H1 (cell line): ENCODE measurements around the gene ANGPTL2. TPM values are rescaled to one million over a fixed set of nuclear protein-coding genes. Genes with fewer than 3 reads are reported as not detected.

ENCODE experiments used
- BACH1 ChIP-seq: IDR thresholded peaks from 2 replicates; pipeline ENCODE4 v1.6.1; 2012; ENCODE audit warnings: low read length, improper control_type of control experiment
- BRCA1 ChIP-seq: IDR thresholded peaks from 2 replicates; pipeline ENCODE4 v1.6.1; 2012; ENCODE audit warnings: low read depth, low read length, improper control_type of control experiment
- CBX5 ChIP-seq: fragments of 300-800, 300-1000 bp; sonication (generic); IDR thresholded peaks from 2 replicates; pipeline ENCODE4 v1.7.1; 2016; ENCODE audit warnings: antibody characterized with exemption, low read length, low read depth
- CEBPB ChIP-seq: IDR thresholded peaks from 2 replicates; pipeline ENCODE4 v1.6.1; 2012; ENCODE audit warnings: low read depth, low read length
- CHD1 ChIP-seq: IDR thresholded peaks from 2 replicates; pipeline ENCODE4 v1.6.1; 2012; ENCODE audit warnings: low read depth, low read length, improper control_type of control experiment
- CHD7 ChIP-seq: fragments of 300-600 bp; sonication (generic); IDR thresholded peaks from 2 replicates; pipeline ENCODE4 v1.7.1; 2012; ENCODE audit warnings: low read length, moderate library complexity, mild to moderate bottlenecking, inconsistent platforms; ENCODE audit not compliant: insufficient replicate concordance
- EP300 ChIP-seq, 2 experiments: IDR thresholded peaks; 1 replicate in 1 of 2; 2 replicates in 1 of 2; pipeline ENCODE4 v1.6.1; 2011 to 2012; ENCODE audit warnings: low read depth in 2 of 2, low read length in 2 of 2, mild to moderate bottlenecking in 2 of 2, borderline replicate concordance in 1 of 2, inconsistent platforms in 1 of 2, moderate library complexity in 1 of 2
- SUZ12 ChIP-seq: fragments of 200-600 bp; sonication (generic); IDR thresholded peaks from 2 replicates; pipeline ENCODE4 v1.6.1; 2012; ENCODE audit warnings: mild to moderate bottlenecking, inconsistent platforms, low read length, moderate library complexity, mixed read lengths
- TAF1 ChIP-seq: IDR thresholded peaks from 2 replicates; pipeline ENCODE4 v1.6.1; 2011; ENCODE audit warnings: mild to moderate bottlenecking, low read depth, low read length
- polyA plus RNA-seq, 7 experiments: library from polyadenylated mRNA; depleted of rRNA in 3 of 7; stranded (reverse) in 5 of 7; unstranded in 2 of 7; fragments of >200 nt in 5 of 7; fragments of 200-250 nt in 2 of 7; gene quantifications; 1 replicate in 5 of 7; 2 replicates in 1 of 7; 4 replicates in 1 of 7; pipeline versions ENCODE4 v1.2.1 to v1.2.3, GENCODE V29; 2011 to 2013; ENCODE audit warnings: missing spikeins in 2 of 7, mixed read lengths in 2 of 7
- total RNA-seq: library from RNA; stranded (reverse); fragmentation: NEBNext Ultra II Directional; extraction: Animal tissue kit (Norgen Biotek cat#: 25700); gene quantifications from 2 replicates; pipeline ENCODE4 v1.2.1, GENCODE V29; 2021

The ANGPTL2 gene
- total and polyA plus RNA-seq, 2 of the 8 experiments (the other 6 are each of a cell fraction or from before 2014, with no cell fraction given): 9.0 to 10.6 TPM

- TF ChIP-seq CHD7: no peak
- TF ChIP-seq BRCA1: no peak
- no peak for TF ChIP-seq SUZ12
- TF ChIP-seq CEBPB: no peak
- TF ChIP-seq EP300 (IDR thresholded peaks at IDR 0.05; ENCODE audit: borderline replicate concordance in 1 of 2, low read depth in 2 of 2, low read length in 2 of 2): no peak
- no peak for TF ChIP-seq CBX5
- TF ChIP-seq BACH1: no peak
- TF ChIP-seq CHD1: no peak
- TF ChIP-seq TAF1: no peak
These were observed 21.6 kb upstream of the ANGPTL2 start (continued) for GRCh38 chr9:127143920-127144465.
